CMK (cell line): ENCODE measurements around the gene RASSF1.

Experiments
- DNase-seq: peaks from one replicate; pipeline ENCODE4 v3.0.0-alpha.2; 2010; ENCODE audit warnings: low read depth

The RASSF1 gene

GRCh38 chr3:50342813-50343633 lies 2.4 kb upstream of the RASSF1 start:
- DNase-seq, result no peak

GRCh38 chr3:50341996-50342650 lies 1.5 kb upstream of the RASSF1 start:
- no peak for DNase-seq

GRCh38 chr3:50341537-50341936 lies 901 bp upstream of the RASSF1 start:
- no peak for DNase-seq

- no peak for DNase-seq
Measured at GRCh38 chr3:50340147-50340447, 539 bp downstream of the RASSF1 start.

- DNase-seq, result no peak
Measured at GRCh38 chr3:50339485-50340146, 1.0 kb downstream of the RASSF1 start.

- DNase-seq, result no peak
Measured at GRCh38 chr3:50338965-50339364, 1.7 kb downstream of the RASSF1 start.

- DNase-seq, result peak; percentile 96
Measured at GRCh38 chr3:50337175-50337861, 3.3 kb downstream of the RASSF1 start.

- no peak for DNase-seq
Measured at GRCh38 chr3:50336452-50337174, 4.0 kb downstream of the RASSF1 start.

- no peak for DNase-seq
Measured at GRCh38 chr3:50334339-50335075, 6.1 kb downstream of the RASSF1 start.

- DNase-seq, result no peak
Measured at GRCh38 chr3:50333744-50334328, 6.8 kb downstream of the RASSF1 start.

- no peak for DNase-seq
Measured at GRCh38 chr3:50331364-50331907, 9.2 kb downstream of the RASSF1 start.

GRCh38 chr3:50330330-50330729 lies 10.3 kb downstream of the RASSF1 start:
- DNase-seq, result no peak

GRCh38 chr3:50327943-50328691 lies 12.5 kb downstream of the RASSF1 start, which contains the start of gene TUSC2:
Gene TUSC2, minus strand, starts transcription at chr3:50328223. Its CDS starts 124 bp downstream, at chr3:50328099.
- peak; percentile 94 for DNase-seq

GRCh38 chr3:50327129-50327528 lies 13.5 kb downstream of the RASSF1 start:
- DNase-seq, result no peak

GRCh38 chr3:50326182-50326541 lies 14.5 kb downstream of the RASSF1 start:
- DNase-seq, result no peak

GRCh38 chr3:50325497-50326181 lies 15.0 kb downstream of the RASSF1 start:
- no peak for DNase-seq

- DNase-seq, result no peak
Measured at GRCh38 chr3:50325113-50325480, 15.5 kb downstream of the RASSF1 start.

GRCh38 chr3:50324351-50325112 lies 16.1 kb downstream of the RASSF1 start:
- no peak for DNase-seq
